Lower leg skin (tissue), 4 donors: ENCODE results near the gene HLA-DQB1. TPM values are rescaled to one million over a fixed set of nuclear protein-coding genes. Genes with fewer than 3 reads are reported as not detected.
A peak's percentile ranks its signal among the peaks of the same experiment; 100 is the strongest.
"Not testable (repeated sequence)": the region's sequence is repeated elsewhere in the genome, so short reads cannot be mapped to it uniquely, and the experiment has no call there.

Experiments
- DNase-seq, 2 donors: peaks; one replicate each; pipeline ENCODE4 v3.0.0-alpha.2; 2019; ENCODE audit warnings: low spot score in 2 of 2
- H3K4me3 ChIP-seq: fragments of 200-600 bp; sonication (generic); 2 replicates; pipeline ENCODE4 v1.5.1; 2017; ENCODE audit warnings: mild to moderate bottlenecking, low read depth; ENCODE audit not compliant: poor library complexity, severe bottlenecking
- POLR2A ChIP-seq, 2 donors: fragments of 450-650 bp; IDR thresholded peaks; one replicate each; pipeline ENCODE4 v1.6.1; 2016 to 2017; ENCODE audit warnings: antibody characterized with exemption in 2 of 2, mild to moderate bottlenecking in 1 of 2, moderate library complexity in 1 of 2
- WGBS, 2 donors: methylation state at CpG; one replicate each; pipeline ENCODE4 v1.1.5; 2018; 5-methylcytosine and 5-hydroxymethylcytosine counted together
- intact Hi-C: fragments of 100-400 bp; cut with DNase I; formaldehyde crosslinking; loops from one replicate; pipeline ENCODE4 v1.15.0; 2023; ENCODE audit warnings: low total_unique reads
- total RNA-seq, 4 donors: library from RNA; depleted of rRNA; stranded (reverse); fragments of >200 nt; gene quantifications; one replicate each; pipeline ENCODE4 v1.1.0, GENCODE V29; 2016
- TF ChIP-seq, protein P1 (sequence below), 3 donors: fragments of 450-650 bp; IDR thresholded peaks; one replicate each; pipeline ENCODE4 v1.5.1; 2016; ENCODE audit warnings: antibody characterized with exemption in 3 of 3, mild to moderate bottlenecking in 3 of 3, moderate library complexity in 2 of 3

HLA-DQB1 gene
- total RNA-seq, 4 donors from 2014 or later: 0.44 to 11.3 (median 4.4) TPM

DNA sequence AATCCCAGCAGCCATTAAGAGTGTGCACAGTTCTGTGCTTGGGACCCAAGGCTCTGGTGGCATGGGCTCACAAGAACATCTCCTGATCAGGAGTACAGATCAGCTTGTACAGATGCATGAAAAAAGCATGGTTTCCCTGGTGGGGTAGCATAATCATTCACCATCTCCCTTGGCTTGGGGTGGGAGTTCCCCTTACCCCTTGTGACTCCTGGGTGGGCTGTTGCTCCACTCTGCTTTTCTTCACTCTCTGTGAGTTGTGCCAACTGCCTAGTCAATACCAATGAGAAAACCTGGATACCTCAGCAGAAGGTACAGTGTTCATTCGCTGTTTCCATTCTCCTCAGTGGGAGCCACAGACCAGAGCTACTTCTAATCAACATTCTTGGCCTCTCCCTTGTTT is 13.6 kb upstream of the HLA-DQB1 start:
- intact Hi-C loops: no loop called here
- H3K4me3 ChIP-seq: no peak overlapping the region
- 42 to 60% methylated on average over 1 of the region's 1 CpG for WGBS, 2 donors
- TF ChIP-seq, protein P1, sequence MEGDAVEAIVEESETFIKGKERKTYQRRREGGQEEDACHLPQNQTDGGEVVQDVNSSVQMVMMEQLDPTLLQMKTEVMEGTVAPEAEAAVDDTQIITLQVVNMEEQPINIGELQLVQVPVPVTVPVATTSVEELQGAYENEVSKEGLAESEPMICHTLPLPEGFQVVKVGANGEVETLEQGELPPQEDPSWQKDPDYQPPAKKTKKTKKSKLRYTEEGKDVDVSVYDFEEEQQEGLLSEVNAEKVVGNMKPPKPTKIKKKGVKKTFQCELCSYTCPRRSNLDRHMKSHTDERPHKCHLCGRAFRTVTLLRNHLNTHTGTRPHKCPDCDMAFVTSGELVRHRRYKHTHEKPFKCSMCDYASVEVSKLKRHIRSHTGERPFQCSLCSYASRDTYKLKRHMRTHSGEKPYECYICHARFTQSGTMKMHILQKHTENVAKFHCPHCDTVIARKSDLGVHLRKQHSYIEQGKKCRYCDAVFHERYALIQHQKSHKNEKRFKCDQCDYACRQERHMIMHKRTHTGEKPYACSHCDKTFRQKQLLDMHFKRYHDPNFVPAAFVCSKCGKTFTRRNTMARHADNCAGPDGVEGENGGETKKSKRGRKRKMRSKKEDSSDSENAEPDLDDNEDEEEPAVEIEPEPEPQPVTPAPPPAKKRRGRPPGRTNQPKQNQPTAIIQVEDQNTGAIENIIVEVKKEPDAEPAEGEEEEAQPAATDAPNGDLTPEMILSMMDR (IDR thresholded peaks at IDR 0.05): no peak
- TF ChIP-seq POLR2A (IDR thresholded peaks at IDR 0.05): no peak
- DNase-seq: no peak

DNA sequence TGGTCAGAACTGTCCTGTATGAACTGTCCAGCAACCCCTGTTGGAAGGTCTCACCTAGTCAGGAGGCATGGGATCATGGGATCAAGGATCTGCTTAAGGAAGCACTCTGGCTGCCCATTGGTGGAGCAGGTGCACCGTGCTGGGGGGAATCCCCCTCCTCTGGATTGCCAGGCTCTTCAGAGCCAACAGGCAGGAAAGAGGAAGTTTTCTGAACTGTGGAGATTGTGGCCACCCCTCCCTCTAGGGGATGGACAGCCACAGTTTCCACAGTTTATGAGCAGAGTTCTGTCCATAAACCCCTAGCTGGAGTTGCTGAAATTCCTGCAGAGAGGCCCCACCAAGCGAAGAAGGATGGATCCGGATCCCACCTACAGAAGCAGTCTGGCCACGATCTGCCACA is 13.0 kb upstream of the HLA-DQB1 start:
- 48 to 51% methylated on average over 4 of the region's 4 CpGs for WGBS, 2 donors
- no peak for DNase-seq
- H3K4me3 ChIP-seq: no peak overlapping the region
- TF ChIP-seq, protein P1 (IDR thresholded peaks at IDR 0.05): no peak
- TF ChIP-seq POLR2A (IDR thresholded peaks at IDR 0.05): no peak
- intact Hi-C loops: no loop called here

DNA sequence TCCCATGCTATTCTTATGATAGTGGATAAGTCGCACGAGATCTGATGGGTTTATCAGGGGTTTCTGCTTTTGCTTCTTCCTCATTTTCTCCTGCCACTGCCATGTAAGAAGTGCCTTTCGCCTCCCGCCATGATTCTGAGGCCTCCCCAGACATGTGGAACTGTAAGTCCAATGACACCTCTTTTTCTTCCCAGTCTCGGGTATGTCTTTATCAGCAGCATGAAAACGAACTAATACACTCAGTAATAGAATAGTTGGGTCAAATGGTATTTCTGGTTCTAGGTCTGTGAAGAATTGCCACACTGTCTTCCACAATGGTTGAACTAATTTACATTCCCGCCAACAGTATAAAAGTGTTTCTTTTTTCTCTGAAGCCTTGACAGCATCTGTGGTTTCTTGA is 7.7 kb upstream of the HLA-DQB1 start:
- H3K4me3 ChIP-seq, intact Hi-C loops, DNase-seq: not testable (repeated sequence)
- 72 to 84% methylated on average over 7 of the region's 7 CpGs for WGBS, 2 donors

DNA sequence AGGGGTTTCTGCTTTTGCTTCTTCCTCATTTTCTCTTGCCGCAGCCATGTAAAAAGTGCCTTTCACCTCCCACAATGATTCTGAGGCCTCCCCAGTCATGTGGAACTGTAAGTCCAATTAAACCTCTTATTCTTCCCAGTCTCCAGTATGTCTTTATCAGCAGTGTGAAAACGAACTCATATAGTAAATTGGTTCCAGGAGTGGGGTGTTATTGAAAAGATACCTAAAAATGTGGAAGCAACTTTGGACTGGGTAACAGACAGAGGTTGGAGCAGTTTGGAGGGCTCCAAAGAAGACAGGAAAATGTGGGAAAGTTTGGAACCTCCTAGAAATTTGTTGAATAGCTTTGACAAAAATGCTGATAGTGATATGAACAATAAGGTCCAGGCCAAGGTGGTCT is 5.5 kb upstream of the HLA-DQB1 start:
- intact Hi-C loops, DNase-seq, H3K4me3 ChIP-seq: not testable (repeated sequence)
- 19 to 44% methylated on average over 2 of the region's 2 CpGs for WGBS, 2 donors

DNA sequence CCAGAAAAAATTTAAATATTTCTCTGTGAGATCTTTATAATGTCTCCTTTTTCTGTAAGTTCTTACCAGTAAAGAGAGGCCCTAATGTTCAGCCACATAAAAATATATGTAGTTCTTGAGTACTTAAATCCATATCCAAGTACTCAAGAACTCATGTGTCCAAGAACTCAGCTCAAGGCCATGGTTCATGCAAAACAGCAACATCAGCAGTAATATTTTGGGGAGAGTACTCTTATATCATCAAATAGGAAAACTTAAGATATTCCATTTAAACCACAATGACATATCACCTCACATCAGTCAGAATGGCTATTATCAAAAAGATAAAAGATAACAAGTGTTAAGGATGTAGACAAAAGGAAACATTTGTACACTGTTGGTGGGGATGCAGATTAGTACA is 3.4 kb upstream of the HLA-DQB1 start:
- H3K4me3 ChIP-seq: no peak overlapping the region
- TF ChIP-seq POLR2A (IDR thresholded peaks at IDR 0.05): no peak
- TF ChIP-seq, protein P1 (IDR thresholded peaks at IDR 0.05): no peak
- intact Hi-C loops: no loop called here
- no peak for DNase-seq

DNA sequence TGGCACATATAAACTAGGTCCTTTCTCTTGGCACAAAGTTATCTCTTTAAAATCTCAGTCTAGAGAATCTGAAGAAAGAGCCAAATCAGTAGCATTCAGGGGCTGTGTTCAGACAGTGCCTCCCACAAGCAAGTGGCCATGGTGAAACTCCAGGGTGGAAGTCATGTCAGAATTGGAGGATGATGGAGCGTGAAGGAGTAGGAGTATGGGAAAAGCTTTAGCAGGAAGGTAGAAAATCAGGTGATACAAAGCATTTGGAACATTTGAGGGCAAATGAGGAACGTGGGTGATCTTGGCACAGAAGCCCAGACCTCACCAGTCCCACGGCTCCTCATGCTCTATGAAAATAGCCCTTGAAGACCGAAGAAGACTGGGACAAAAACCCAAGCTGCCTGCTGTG is 2.8 kb upstream of the HLA-DQB1 start:
- no peak for DNase-seq
- 46 to 60% methylated on average over 4 of the region's 4 CpGs for WGBS, 2 donors
- H3K4me3 ChIP-seq: no peak overlapping the region
- no peak for TF ChIP-seq POLR2A (IDR thresholded peaks at IDR 0.05)
- intact Hi-C loops: no loop called here

DNA sequence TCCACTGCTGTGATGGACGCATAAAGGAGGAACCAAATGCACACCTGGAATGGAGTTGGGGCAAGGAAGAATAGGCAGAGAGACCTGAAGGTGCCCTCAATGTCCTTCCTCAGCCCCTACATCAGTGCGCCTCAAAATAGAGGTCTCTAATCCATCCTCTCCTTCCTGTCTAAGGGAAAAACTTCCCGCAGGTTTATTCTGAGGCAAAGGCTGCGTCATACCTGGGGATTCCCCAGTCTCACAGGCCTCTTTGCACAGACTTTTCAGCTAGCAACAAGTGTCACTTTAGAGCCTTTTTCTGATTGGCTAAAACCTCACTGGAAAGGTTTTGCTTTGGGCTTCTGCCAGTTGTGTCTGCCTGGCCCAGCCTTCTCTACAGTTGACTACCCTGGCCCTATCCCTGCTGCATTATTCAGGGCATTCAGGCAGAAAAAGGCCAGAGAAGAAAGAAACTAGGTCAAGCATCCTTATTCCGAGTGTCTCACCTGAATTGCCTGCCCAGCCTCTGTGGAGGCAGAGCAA is 1.8 kb upstream of the HLA-DQB1 start:
- intact Hi-C loops: no loop called here
- DNase-seq: peak in 1 of 2 donors; percentile 22
- TF ChIP-seq, protein P1 (IDR thresholded peaks at IDR 0.05): no peak
- no peak for TF ChIP-seq POLR2A (IDR thresholded peaks at IDR 0.05)
- H3K4me3 ChIP-seq: no peak overlapping the region
- WGBS, 2 donors: 27 to 34% methylated on average over 5 of the region's 5 CpGs
